GM21515 (cell line): ENCODE results near the gene ATOH8.
A peak's percentile ranks its signal among the peaks of the same experiment; 100 is the strongest.
"Not testable (repeated sequence)": the region's sequence is repeated elsewhere in the genome, so short reads cannot be mapped to it uniquely, and the experiment has no call there.

Experiments used
- ATAC-seq: cut with Tn5 transposase; IDR thresholded peaks from one replicate; pipeline ENCODE4 v1.9.1; 2021; ENCODE audit not compliant: unreplicated experiment

Gene ATOH8

GRCh38 chr2:85753525-85754312, at the start of gene ATOH8:
ATOH8 (plus strand) TSS chr2:85753991; CDS start chr2:85754190, 199 bp downstream.
- no peak for ATAC-seq

GRCh38 chr2:85704038-85704437, 49.8 kb upstream of the ATOH8 start:
- no peak for ATAC-seq

GRCh38 chr2:85704800-85705679, 48.8 kb upstream of the ATOH8 start:
- peak; percentile 65 for ATAC-seq

GRCh38 chr2:85705680-85706039, 48.1 kb upstream of the ATOH8 start:
- no peak for ATAC-seq

- no peak for ATAC-seq
These were observed 47.7 kb upstream of the ATOH8 start for GRCh38 chr2:85706063-85706462.

- ATAC-seq: no peak
These were observed 47.0 kb upstream of the ATOH8 start for GRCh38 chr2:85706599-85707296.

GRCh38 chr2:85707304-85707703, 46.5 kb upstream of the ATOH8 start:
- peak; percentile 54 for ATAC-seq

- no peak for ATAC-seq
These were observed 45.1 kb upstream of the ATOH8 start for GRCh38 chr2:85708641-85709040.

GRCh38 chr2:85709401-85709811, 44.4 kb upstream of the ATOH8 start:
- no peak for ATAC-seq

GRCh38 chr2:85710687-85711577, 42.9 kb upstream of the ATOH8 start:
- no peak for ATAC-seq

GRCh38 chr2:85711578-85712060, 42.2 kb upstream of the ATOH8 start:
- no peak for ATAC-seq

GRCh38 chr2:85712336-85712735, 41.5 kb upstream of the ATOH8 start:
- no peak for ATAC-seq

- no peak for ATAC-seq
These were observed 40.8 kb upstream of the ATOH8 start for GRCh38 chr2:85712849-85713612.

GRCh38 chr2:85713836-85714235, 40.0 kb upstream of the ATOH8 start:
- no peak for ATAC-seq

- not testable (repeated sequence) for ATAC-seq
These were observed 39.4 kb upstream of the ATOH8 start for GRCh38 chr2:85714421-85714820.

GRCh38 chr2:85714841-85715240, 39.0 kb upstream of the ATOH8 start:
- no peak for ATAC-seq

- ATAC-seq: no peak
These were observed 37.4 kb upstream of the ATOH8 start for GRCh38 chr2:85716346-85716914.

GRCh38 chr2:85717308-85718008, 36.3 kb upstream of the ATOH8 start:
- no peak for ATAC-seq

GRCh38 chr2:85718009-85718391, 35.8 kb upstream of the ATOH8 start:
- no peak for ATAC-seq
